Stromal cell of bone marrow (primary cell): ENCODE data around the gene CXCL12.

ENCODE experiments used
- DNase-seq: peaks from one replicate; pipeline ENCODE4 v3.0.0-alpha.2; 2012; ENCODE audit warnings: low read depth

Gene CXCL12

GRCh38 chr10:44385026-44385695 is at the start of gene CXCL12:
Gene CXCL12, minus strand, starts transcription at chr10:44385097. Its CDS starts 92 bp downstream, at chr10:44385005.
- DNase-seq, result peak; percentile 19

GRCh38 chr10:44427479-44427878 is 42.6 kb upstream of the CXCL12 start:
- DNase-seq, result no peak

- DNase-seq, result no peak
Measured at GRCh38 chr10:44427037-44427436, 42.1 kb upstream of the CXCL12 start.

GRCh38 chr10:44426247-44427034 is 41.5 kb upstream of the CXCL12 start:
- DNase-seq, result no peak

- DNase-seq, result no peak
Measured at GRCh38 chr10:44425466-44425865, 40.6 kb upstream of the CXCL12 start.

- no peak for DNase-seq
Measured at GRCh38 chr10:44424957-44425356, 40.1 kb upstream of the CXCL12 start.

GRCh38 chr10:44424298-44424697 is 39.4 kb upstream of the CXCL12 start:
- no peak for DNase-seq

- no peak for DNase-seq
Measured at GRCh38 chr10:44422570-44423101, 37.7 kb upstream of the CXCL12 start.

- no peak for DNase-seq
Measured at GRCh38 chr10:44422153-44422552, 37.3 kb upstream of the CXCL12 start.

GRCh38 chr10:44419790-44420549 is 35.1 kb upstream of the CXCL12 start:
- no peak for DNase-seq

- DNase-seq, result no peak
Measured at GRCh38 chr10:44418637-44419036, 33.7 kb upstream of the CXCL12 start.

- DNase-seq, result no peak
Measured at GRCh38 chr10:44417761-44418160, 32.9 kb upstream of the CXCL12 start.

GRCh38 chr10:44416936-44417335 is 32.0 kb upstream of the CXCL12 start:
- no peak for DNase-seq

- DNase-seq, result peak; percentile 35
Measured at GRCh38 chr10:44416021-44416771, 31.3 kb upstream of the CXCL12 start.

GRCh38 chr10:44415121-44415520 is 30.2 kb upstream of the CXCL12 start:
- no peak for DNase-seq

- no peak for DNase-seq
Measured at GRCh38 chr10:44413416-44413815, 28.5 kb upstream of the CXCL12 start.

GRCh38 chr10:44411251-44411650 is 26.4 kb upstream of the CXCL12 start:
- DNase-seq, result no peak

GRCh38 chr10:44404741-44405437 is 20.0 kb upstream of the CXCL12 start:
- DNase-seq, result no peak

- no peak for DNase-seq
Measured at GRCh38 chr10:44402465-44403195, 17.7 kb upstream of the CXCL12 start.

- DNase-seq, result no peak
Measured at GRCh38 chr10:44400541-44400940, 15.6 kb upstream of the CXCL12 start.
